HG03460 (cell line): ENCODE measurements around the gene SLC35E1.

ENCODE experiments used
- ATAC-seq: cut with Tn5 transposase; IDR thresholded peaks from one replicate; pipeline ENCODE4 v1.9.1; 2021; ENCODE audit not compliant: unreplicated experiment

SLC35E1 gene

DNA sequence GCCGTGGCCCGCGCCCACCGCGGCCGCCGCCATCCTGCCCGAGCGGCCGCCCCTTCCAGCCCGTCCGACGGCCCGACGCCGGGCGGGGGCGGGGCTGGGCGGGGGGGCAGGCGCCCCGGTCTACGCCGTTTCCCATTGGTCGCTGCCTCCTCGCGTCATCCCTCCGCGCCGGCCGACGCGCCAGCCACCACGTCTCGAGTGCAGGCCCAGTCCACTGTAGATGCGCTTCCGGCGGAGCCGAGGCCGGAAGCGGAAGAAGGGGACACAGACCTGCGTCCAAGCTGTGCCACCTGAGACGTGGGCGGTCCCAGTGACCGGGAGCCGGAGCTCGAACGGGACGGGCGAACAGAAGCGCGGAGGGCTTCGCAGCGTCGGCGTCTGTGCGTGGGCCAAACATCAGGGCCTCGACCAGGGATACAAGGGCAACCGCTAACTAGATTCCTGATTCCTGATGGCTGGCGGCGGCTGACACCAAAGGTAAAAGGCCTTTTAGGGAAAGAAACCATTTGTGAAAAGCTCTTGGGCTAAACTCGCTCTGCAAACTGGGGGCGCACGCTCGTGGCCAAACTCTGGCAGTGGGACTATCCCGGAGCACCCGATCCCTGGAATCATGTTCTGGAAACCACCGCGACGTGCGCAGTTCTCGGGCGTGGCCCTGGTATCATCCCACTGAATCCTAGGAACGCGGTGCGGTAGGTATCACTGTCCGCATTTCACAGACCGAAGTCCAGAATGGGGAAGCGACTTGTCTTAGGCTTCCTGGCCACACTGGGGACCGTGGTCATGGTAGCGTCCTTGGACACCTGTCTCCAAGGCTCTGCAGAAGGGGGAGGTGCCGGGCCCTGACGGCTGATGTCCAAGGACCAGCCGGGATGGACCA, at the start of gene SLC35E1:
TSS of gene SLC35E1 (minus strand) at position 84 of the 880 bp plus-strand sequence. CDS start at position 33, 51 bp downstream.
- ATAC-seq, result peak; percentile 71

DNA sequence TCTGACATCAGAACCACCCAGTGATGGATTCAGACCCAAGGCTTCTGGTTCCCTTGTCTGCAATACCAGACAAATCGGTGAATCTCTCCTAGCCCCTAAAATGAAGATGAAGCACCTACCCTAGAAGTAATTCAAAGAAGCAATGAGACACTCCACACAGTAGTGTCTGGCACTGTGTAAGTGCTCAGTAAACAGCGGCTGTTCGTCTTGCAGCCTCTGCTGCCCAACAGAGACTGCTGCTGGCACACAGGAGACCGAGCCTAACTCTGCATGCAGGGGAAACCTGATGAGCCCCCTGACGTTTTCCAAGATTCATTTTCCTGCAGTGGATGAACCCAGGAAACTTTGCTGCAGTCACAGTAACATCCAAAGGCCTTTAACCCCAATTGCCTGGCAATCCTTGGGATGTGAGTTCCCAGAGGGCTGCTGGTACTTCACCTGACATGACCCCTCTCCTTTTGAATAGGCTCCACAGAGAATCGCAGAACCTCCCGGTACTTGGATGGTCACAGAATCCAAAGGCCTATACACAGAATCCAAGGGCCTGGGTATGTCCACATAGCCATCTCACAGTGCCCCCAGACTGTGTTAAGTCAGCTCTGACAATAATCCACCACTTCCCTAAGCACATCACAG, 49.1 kb upstream of the SLC35E1 start:
- ATAC-seq, result no peak

DNA sequence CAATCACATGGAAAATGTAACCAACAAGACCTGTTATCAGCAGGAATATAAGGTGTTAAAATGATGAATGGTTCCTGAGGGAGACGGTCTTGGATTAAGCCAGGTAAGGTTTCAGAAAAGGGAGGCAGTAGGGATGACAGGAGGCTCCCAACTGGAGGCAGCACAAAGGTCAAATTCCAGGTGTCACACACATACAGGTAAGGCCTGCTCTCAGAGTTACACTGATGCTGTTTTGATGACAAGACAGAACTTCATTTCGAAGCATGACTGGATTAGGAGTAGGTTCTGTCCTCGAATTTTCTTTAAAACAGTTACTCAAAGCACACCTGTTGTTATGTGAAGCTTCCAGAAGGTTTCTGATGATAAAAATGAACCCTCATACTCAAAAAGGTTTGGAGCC, 48.4 kb upstream of the SLC35E1 start:
- ATAC-seq, result no peak

DNA sequence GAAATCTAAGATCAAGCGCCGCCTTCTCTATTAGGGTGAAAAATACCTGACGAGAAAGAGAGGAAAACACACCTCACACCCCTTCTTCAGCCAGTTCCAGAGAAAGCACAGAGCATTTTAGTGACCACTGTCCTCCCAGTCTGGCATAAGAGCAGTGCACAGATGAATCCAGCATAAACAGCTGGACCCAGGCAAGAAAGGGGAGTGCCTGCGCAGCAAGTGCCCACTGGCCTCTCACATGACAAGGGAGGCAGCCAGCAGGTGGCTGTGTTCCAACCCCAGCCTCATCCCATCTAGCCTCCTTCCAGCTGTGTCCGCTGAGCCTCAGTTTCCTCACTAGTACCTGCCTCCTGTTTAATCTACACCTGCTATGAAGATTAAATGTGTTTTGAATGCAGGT, 47.8 kb upstream of the SLC35E1 start:
- ATAC-seq, result no peak

DNA sequence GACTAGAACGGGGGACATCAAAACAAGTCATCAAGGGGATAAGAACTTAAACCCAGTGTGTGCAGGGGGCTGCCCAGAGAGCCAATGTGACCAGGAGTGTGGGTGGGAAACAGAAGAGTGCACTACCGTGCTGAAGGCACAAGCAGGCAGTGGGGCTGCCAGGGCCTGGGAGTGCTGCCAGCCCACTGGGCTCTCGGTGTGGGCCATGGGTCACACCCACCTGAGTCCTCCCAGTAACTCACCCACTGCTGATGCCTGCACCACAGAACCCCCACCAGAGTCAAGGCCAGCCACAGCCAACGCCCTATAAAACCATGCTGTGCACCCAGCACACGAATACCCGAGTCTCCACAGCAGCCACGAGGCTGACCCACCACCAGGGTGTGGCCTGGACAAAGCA, 47.2 kb upstream of the SLC35E1 start:
- no peak for ATAC-seq

DNA sequence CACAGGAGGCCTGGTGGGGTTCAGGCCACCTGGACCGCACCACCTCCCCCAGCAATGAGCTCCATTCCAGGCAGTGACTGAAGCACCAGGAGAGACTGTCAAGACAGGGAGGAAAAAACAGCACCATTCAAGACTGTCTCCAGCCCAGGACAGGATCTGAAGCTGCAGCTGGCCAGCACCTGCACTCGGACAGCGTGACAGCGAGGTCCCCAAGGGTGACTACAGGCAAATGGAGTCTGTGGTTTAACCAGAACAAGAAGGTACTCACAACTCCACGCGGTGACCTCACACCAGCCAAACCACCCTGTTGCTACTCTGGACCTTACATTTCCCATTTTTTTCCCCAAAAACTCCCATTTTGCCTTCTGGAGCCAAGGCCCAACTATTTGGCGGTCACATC, 46.0 kb upstream of the SLC35E1 start:
- no peak for ATAC-seq

- ATAC-seq, result no peak
Measured at GRCh38 chr19:16615808-16616207, 43.6 kb upstream of the SLC35E1 start.

- no peak for ATAC-seq
Measured at GRCh38 chr19:16614941-16615340, 42.7 kb upstream of the SLC35E1 start.

GRCh38 chr19:16613841-16614240, 41.6 kb upstream of the SLC35E1 start:
- no peak for ATAC-seq

DNA sequence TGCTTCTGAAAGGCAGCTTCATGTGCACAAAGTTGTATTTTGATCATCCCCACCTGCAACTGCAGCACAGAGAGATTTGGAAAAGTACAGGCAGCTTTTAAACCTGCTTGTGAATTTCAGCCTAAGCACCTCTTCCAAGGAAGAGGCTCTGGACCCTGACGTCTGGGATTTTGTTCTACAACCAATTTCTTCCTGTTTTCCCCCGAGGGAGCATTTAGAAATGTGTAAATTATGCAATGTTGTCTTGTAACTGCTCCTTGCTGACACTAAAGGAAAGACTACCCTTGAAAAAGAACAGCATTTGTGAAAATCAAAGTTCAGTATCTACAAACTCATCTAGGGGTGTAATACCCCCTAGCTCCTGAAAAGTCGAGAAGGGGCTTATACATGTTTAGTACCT, 40.4 kb upstream of the SLC35E1 start:
- ATAC-seq, result no peak

- ATAC-seq, result no peak
Measured at GRCh38 chr19:16611121-16611520, 38.9 kb upstream of the SLC35E1 start.

- ATAC-seq, result no peak
Measured at GRCh38 chr19:16609511-16610200, 37.4 kb upstream of the SLC35E1 start.

DNA sequence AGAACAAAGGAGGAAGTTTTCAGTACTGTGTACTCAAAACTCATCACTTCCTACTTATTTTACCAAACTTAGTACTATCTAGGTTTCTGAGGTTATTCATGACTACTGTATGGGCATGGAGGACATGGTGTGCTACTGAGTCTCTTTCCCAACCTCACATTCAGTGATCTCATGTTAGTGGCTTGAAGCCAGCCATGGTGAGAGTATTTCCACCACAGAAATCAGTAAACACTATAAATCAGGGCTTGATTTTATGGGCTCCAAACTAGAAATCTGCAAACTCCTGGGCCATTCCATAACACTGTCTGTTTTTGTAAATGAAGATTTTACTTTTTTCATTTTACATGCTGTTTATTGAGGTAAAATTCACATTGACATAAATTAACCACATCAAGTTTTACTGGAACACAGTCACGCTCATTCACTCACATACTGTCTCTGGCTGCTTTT, 36.1 kb upstream of the SLC35E1 start:
- no peak for ATAC-seq

- ATAC-seq, result no peak
Measured at GRCh38 chr19:16607819-16608218, 35.6 kb upstream of the SLC35E1 start.

DNA sequence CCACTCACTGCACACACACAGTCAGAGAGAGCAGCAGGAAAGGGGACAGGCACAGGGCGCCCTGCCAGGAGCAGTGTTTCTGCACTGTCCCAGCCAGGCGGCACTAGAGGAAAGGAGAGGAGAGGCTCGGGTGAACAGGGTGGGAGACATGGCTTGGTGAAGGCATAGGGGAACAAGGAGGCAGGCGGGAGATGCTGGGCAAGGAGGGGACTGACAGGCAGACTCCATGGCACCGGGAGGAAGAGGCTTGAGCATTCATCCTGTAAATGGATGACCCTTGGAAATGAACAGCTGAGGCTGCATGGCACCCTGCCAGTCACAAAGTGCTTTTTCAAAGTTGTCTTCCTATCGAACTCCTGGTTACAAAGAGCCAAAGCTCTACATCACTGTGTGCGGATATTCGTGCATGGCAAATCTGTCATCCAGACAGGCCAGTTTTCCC, 33.4 kb upstream of the SLC35E1 start:
- no peak for ATAC-seq

GRCh38 chr19:16605115-16605514, 32.9 kb upstream of the SLC35E1 start:
- no peak for ATAC-seq

- no peak for ATAC-seq
Measured at GRCh38 chr19:16604615-16605014, 32.4 kb upstream of the SLC35E1 start.

DNA sequence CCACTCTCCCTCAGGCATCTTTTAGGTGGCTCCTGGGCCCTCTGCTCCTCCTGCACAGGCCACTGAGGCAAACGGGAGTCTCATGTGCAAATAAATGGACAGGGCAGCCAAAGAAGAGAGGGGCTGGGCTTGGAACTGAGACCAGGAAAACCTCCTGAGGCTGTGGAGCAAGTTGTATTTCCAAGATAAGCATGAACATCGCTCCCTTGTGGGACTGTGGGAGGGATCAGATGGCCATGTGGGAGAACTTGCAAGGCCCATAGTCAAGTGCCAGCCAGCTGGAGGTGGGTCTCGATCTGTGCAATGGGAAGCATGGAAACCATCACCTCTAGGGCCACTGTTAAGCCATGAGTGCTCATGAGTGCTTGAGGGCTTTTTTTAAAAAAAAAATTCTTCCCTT, 30.9 kb upstream of the SLC35E1 start:
- no peak for ATAC-seq

DNA sequence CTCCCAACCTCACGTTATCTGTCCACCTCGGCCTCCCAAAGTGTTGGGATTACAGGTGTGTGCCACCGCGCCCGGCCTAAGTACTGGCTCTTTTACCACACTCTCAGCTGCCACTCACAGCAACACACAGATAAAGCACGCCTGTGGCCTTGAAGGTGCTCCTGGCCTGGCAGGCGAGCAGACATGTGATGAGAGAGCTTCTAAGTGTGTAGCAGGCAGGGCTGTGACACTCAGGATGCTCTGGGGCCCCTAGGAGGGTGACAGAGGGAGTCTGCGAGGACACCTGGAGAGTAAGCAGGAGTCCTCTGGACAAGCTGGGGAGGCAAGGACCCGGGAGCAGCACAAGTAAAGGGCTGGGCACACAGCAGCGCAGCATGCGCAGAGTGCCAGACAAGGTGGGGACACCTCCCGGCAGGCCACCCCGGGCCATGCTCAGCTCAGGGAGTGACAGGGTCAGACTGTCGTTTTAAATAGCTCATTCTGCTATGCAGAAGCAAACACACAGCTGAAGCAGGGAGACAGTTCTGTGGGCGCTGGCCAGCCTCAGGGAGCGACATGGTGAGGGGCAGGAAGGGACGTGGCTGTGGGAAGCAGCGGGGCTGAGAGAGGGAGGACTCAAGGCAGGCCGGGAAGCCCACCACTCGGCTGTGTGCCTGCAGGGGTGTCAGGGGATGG, 29.3 kb upstream of the SLC35E1 start:
- ATAC-seq, result no peak

DNA sequence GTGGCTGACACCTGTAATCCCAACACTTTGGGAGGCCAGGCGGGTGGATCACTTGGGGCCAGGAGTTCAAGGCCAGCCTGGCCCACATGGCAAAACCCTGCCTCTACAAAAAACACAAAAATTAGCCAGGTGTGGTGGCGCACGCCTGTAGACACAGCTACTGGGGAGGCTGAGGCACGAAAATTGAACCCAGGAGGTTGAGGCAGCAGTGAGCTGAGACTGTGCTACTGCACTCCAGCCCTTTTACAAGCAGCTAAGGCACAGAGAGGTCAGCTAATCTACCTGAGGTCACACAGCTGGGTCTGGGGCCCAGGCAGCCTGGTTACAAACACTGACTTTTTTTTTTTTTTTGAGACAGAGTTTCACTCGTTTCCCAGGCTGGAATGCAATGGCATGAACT, 28.6 kb upstream of the SLC35E1 start:
- ATAC-seq, result no peak

DNA sequence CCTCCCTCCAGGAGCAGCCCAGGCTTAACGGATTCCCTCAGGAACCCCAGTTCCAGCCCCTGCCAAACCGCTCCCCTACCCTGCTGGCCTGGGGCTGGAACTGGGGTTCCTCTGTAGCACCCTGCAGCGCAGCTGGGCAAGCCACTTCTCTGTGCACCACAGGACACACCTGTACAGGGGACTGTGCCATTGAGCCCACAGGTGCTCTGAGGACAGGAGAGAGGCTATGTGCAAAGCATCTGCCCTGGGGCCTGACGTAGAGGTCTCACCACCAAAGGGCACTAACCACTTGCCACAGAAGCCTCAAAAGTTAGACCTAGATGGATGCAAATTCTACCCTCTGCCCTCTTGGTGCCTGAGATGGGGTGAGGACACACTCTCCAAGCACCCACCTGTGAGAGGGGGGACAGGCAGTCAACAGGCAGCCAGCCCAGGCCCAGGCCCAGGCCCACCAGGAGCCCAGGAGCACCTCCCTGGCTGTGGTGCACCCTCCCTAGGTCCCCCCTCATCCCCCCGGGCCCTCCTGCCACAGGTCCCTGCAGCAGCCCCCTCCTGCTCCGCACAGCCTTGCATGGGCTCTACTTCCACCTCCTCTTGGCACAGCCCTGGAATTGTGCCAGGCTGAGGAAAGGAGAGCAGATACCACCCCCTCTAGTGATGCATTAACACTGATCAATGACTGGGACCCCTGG, 27.6 kb upstream of the SLC35E1 start:
- ATAC-seq, result no peak
